Peyer's patch (tissue), 4 donors: ENCODE measurements around the gene PAGE1. TPM values are rescaled to one million over a fixed set of nuclear protein-coding genes. Genes with fewer than 3 reads are reported as not detected.

Experiments used
- DNase-seq, 3 donors: peaks; one replicate each; pipeline ENCODE4 v3.0.0-alpha.2; 2017 to 2019
- H3K27ac ChIP-seq, 4 donors: fragments of 200-600 bp; sonication (generic); one replicate each; pipeline ENCODE4 v1.5.1; 2016 to 2019
- H3K27me3 ChIP-seq, 2 donors: fragments of 200-600 bp; sonication (generic); one replicate each; pipeline ENCODE4 v1.5.1; 2019
- H3K36me3 ChIP-seq, 3 donors: fragments of 200-600 bp; sonication (generic); one replicate each; pipeline ENCODE4 v1.5.1; 2016 to 2019
- H3K4me1 ChIP-seq, 4 donors: fragments of 200-600 bp; sonication (generic); one replicate each; pipeline ENCODE4 v1.5.1; 2016 to 2019
- H3K4me3 ChIP-seq, 4 donors: fragments of 200-600 bp; sonication (generic); 1 replicate in 3 of 4; 2 replicates in 1 of 4; pipeline ENCODE4 v1.5.1; 2016 to 2019; ENCODE audit warnings: mild to moderate bottlenecking in 1 of 4
- H3K9me3 ChIP-seq, 4 donors: fragments of 200-600 bp; sonication (generic); one replicate each; pipeline ENCODE4 v1.5.1; 2016 to 2019; ENCODE audit warnings: mild to moderate bottlenecking in 1 of 4
- CTCF ChIP-seq, 6 experiments: fragments of 450-650 bp in 4 of 6; fragments of 200-600 bp in 2 of 6; sonication (generic) in 1 of 6; IDR thresholded peaks; one replicate each; pipeline ENCODE4 v1.5.1; 2017 to 2019; ENCODE audit warnings: antibody characterized with exemption in 6 of 6, mild to moderate bottlenecking in 3 of 6, moderate library complexity in 1 of 6
- POLR2A ChIP-seq, 2 donors: fragments of 450-650 bp; IDR thresholded peaks; one replicate each; pipeline ENCODE4 v1.5.1; 2017; ENCODE audit warnings: antibody characterized with exemption in 2 of 2, mild to moderate bottlenecking in 2 of 2, moderate library complexity in 2 of 2
- total RNA-seq, 4 donors: library from RNA; depleted of rRNA; stranded (reverse); fragments of >200 nt; gene quantifications; one replicate each; pipeline ENCODE4 v1.1.0, GENCODE V29; 2016

PAGE1 gene
- total RNA-seq, 4 donors from 2014 or later: not detected

- no peaks in the 10 kb centered on the region for H3K27me3 ChIP-seq
- no peaks in the 10 kb centered on the region for H3K9me3 ChIP-seq
- no peaks in the 10 kb centered on the region for H3K4me1 ChIP-seq
- no peak for TF ChIP-seq CTCF (IDR thresholded peaks at IDR 0.05)
- TF ChIP-seq POLR2A (IDR thresholded peaks at IDR 0.05): no peak
- no peak for DNase-seq
- no peaks in the 10 kb centered on the region for H3K36me3 ChIP-seq
- H3K27ac ChIP-seq: no peak overlapping the region
- no peak overlapping the region for H3K4me3 ChIP-seq
Measured at GRCh38 chrX:49656533-49656932, 39.3 kb downstream of the PAGE1 start.

- no peaks in the 10 kb centered on the region for H3K27me3 ChIP-seq
- H3K9me3 ChIP-seq: no peaks in the 10 kb centered on the region
- no peak overlapping the region for H3K27ac ChIP-seq
- no peaks in the 10 kb centered on the region for H3K4me1 ChIP-seq
- no peaks in the 10 kb centered on the region for H3K36me3 ChIP-seq
- H3K4me3 ChIP-seq: no peak overlapping the region
- TF ChIP-seq POLR2A (IDR thresholded peaks at IDR 0.05): no peak
- TF ChIP-seq CTCF (IDR thresholded peaks at IDR 0.05): no peak
- no peak for DNase-seq
Measured at GRCh38 chrX:49644991-49645637, 50.7 kb downstream of the PAGE1 start.

Other genes starting within 250 kb of the PAGE1 start
- not detected for gene GAGE12C, start 163.8 kb downstream of the PAGE1 start, total RNA-seq
- gene GAGE12D, start 154.3 kb downstream of the PAGE1 start, total RNA-seq: not detected
- not detected for gene GAGE12E, start 144.7 kb downstream of the PAGE1 start, total RNA-seq
- not detected for gene GAGE12F, start 135.1 kb downstream of the PAGE1 start, total RNA-seq
- not detected for gene GAGE12G, start 125.6 kb downstream of the PAGE1 start, total RNA-seq
- gene GAGE12H, start 116.0 kb downstream of the PAGE1 start, total RNA-seq: not detected
- gene GAGE2A, start 106.5 kb downstream of the PAGE1 start, total RNA-seq: not detected
- not detected for gene GAGE1, start 97.0 kb downstream of the PAGE1 start, total RNA-seq
- gene PAGE4, start 133.3 kb upstream of the PAGE1 start, total RNA-seq: not detected
- gene USP27X, start 183.5 kb upstream of the PAGE1 start, total RNA-seq: 1 to 10 TPM; 1.2 to 2.5 (median 2.2) TPM
- gene CLCN5, start 226.6 kb upstream of the PAGE1 start, total RNA-seq: 10 to 100 TPM in 3 of 4 donors, 1 to 10 TPM in 1; 2.5 to 20.3 (median 17.2) TPM